CD14-positive monocyte (primary cell): ENCODE results near the gene CDKL5. TPM values are rescaled to one million over a fixed set of nuclear protein-coding genes. Genes with fewer than 3 reads are reported as not detected.

Experiments used
- DNase-seq, 3 donors: peaks; one replicate each; pipeline ENCODE4 v3.0.0-alpha.2; 2011 to 2022
- H2AFZ ChIP-seq: 2 replicates; pipeline ENCODE4 v1.6.0; 2012; ENCODE audit warnings: mild to moderate bottlenecking, low read depth, low read length, inconsistent platforms; ENCODE audit not compliant: insufficient read depth, poor library complexity, severe bottlenecking
- H3K27ac ChIP-seq, 2 donors: 1 replicate in 1 of 2; 2 replicates in 1 of 2; pipeline ENCODE4 v1.5.1; 2012 to 2013; ENCODE audit warnings: low read length in 2 of 2, control low read depth in 1 of 2, inconsistent platforms in 1 of 2, low read depth in 1 of 2, mild to moderate bottlenecking in 1 of 2
- H3K27me3 ChIP-seq, 2 donors: one replicate each; pipeline versions ENCODE4 v1.6.0 to v1.6.1; 2011 to 2013; ENCODE audit warnings: low read length in 2 of 2; ENCODE audit not compliant: control insufficient read depth in 2 of 2, insufficient read depth in 2 of 2
- H3K36me3 ChIP-seq, 2 donors: replicated peaks in 1 of 2; 1 replicate in 1 of 2; 2 replicates in 1 of 2; pipeline versions ENCODE4 v1.5.1 to v1.6.1; 2012 to 2013; ENCODE audit warnings: low read length in 2 of 2, control low read depth in 1 of 2, inconsistent platforms in 1 of 2, mild to moderate bottlenecking in 1 of 2; ENCODE audit not compliant: insufficient read depth in 2 of 2, control insufficient read depth in 1 of 2
- H3K4me1 ChIP-seq, 2 donors: 1 replicate in 1 of 2; 2 replicates in 1 of 2; pipeline versions ENCODE4 v1.5.1 to v1.6.1; 2012 to 2013; ENCODE audit warnings: low read length in 2 of 2, control low read depth in 1 of 2, inconsistent platforms in 1 of 2, mild to moderate bottlenecking in 1 of 2, moderate library complexity in 1 of 2; ENCODE audit not compliant: insufficient read depth in 2 of 2, control insufficient read depth in 1 of 2
- H3K4me2 ChIP-seq: replicated peaks from 2 replicates; pipeline ENCODE3; 2012; ENCODE audit warnings: low read length, moderate library complexity, mild to moderate bottlenecking; ENCODE audit not compliant: poor library complexity, severe bottlenecking; ENCODE audit errors: extremely low read depth
- H3K4me3 ChIP-seq, 3 experiments: fragments of 200-600 bp in 1 of 3; sonication (generic) in 1 of 3; replicated peaks in 1 of 3; 1 replicate in 2 of 3; 2 replicates in 1 of 3; pipeline ENCODE4 v1.5.1; 2011 to 2013; ENCODE audit warnings: low read length in 3 of 3, mild to moderate bottlenecking in 3 of 3, control low read depth in 2 of 3, low read depth in 2 of 3, inconsistent platforms in 1 of 3, moderate library complexity in 1 of 3
- H3K79me2 ChIP-seq: 2 replicates; pipeline ENCODE4 v1.6.0; 2012; ENCODE audit warnings: mild to moderate bottlenecking, control low read depth, inconsistent platforms, low read length, moderate library complexity; ENCODE audit not compliant: insufficient read depth
- H3K9ac ChIP-seq: 2 replicates; pipeline ENCODE4 v1.6.0; 2017; ENCODE audit warnings: low read length, mild to moderate bottlenecking; ENCODE audit not compliant: insufficient read depth, poor library complexity, severe bottlenecking
- H3K9me3 ChIP-seq, 2 donors: replicated peaks in 1 of 2; 1 replicate in 1 of 2; 2 replicates in 1 of 2; pipeline versions ENCODE4 v1.5.1 to v1.6.1; 2012 to 2013; ENCODE audit warnings: low read length in 2 of 2, control low read depth in 1 of 2; ENCODE audit not compliant: control insufficient read depth in 1 of 2, insufficient read depth in 1 of 2
- H4K20me1 ChIP-seq: 2 replicates; pipeline ENCODE4 v1.6.0; 2012; ENCODE audit warnings: mild to moderate bottlenecking, low read length, control low read depth, moderate library complexity; ENCODE audit not compliant: insufficient read depth
- H3K27ac Mint-ChIP-seq, 7 donors: one replicate each; pipeline ENCODE4 v1.8.0; 2020; ENCODE audit warnings: mild to moderate bottlenecking in 7 of 7, mixed read lengths in 7 of 7, moderate library complexity in 6 of 7, inconsistent platforms in 2 of 7
- H3K27me3 Mint-ChIP-seq, 3 donors: one replicate each; pipeline ENCODE4 v1.8.0; 2021 to 2022; ENCODE audit warnings: low read depth in 3 of 3, mild to moderate bottlenecking in 3 of 3, mixed read lengths in 3 of 3, moderate library complexity in 3 of 3, inconsistent platforms in 1 of 3
- H3K36me3 Mint-ChIP-seq, 2 donors: one replicate each; pipeline ENCODE4 v1.8.0; 2020; ENCODE audit warnings: mixed read lengths in 2 of 2, inconsistent platforms in 1 of 2, mild to moderate bottlenecking in 1 of 2
- H3K4me1 Mint-ChIP-seq: one replicate; pipeline ENCODE4 v1.8.0; 2020; ENCODE audit warnings: mild to moderate bottlenecking, mixed read lengths
- H3K4me3 Mint-ChIP-seq, 2 donors: one replicate each; pipeline ENCODE4 v1.8.0; 2020; ENCODE audit warnings: mild to moderate bottlenecking in 2 of 2, mixed read lengths in 2 of 2, moderate library complexity in 1 of 2
- H3K9me3 Mint-ChIP-seq, 7 donors: one replicate each; pipeline ENCODE4 v1.8.0; 2020 to 2022; ENCODE audit warnings: mixed read lengths in 7 of 7, mild to moderate bottlenecking in 6 of 7, moderate library complexity in 6 of 7, inconsistent platforms in 2 of 7
- WGBS: methylation state at CpG from one replicate; pipeline ENCODE4 v1.1.5; 2013; ENCODE audit warnings: missing lambda C conversion rate; ENCODE audit not compliant: insufficient coverage; 5-methylcytosine and 5-hydroxymethylcytosine counted together
- intact Hi-C, 2 donors: fragments of 100-400 bp; cut with micrococcal nuclease; formaldehyde crosslinking; loops; one replicate each; pipeline versions ENCODE4 v1.15.0 to v1.15.1; 2023
- polyA plus RNA-seq, 3 donors: library from polyadenylated mRNA; depleted of rRNA in 1 of 3; unstranded in 2 of 3; stranded (reverse) in 1 of 3; fragments of 300-500 nt in 2 of 3; fragments of >200 nt in 1 of 3; fragmentation: Illumina TruSeq in 2 of 3; gene quantifications; 1 replicate in 2 of 3; 2 replicates in 1 of 3; pipeline ENCODE4 v1.2.3, GENCODE V29; 2012 to 2021
- TF ChIP-seq, protein P1 (sequence below): fragments of 200-600 bp; IDR thresholded peaks from one replicate; pipeline ENCODE4 v1.8.0; 2022; ENCODE audit warnings: antibody characterized with exemption, mild to moderate bottlenecking

Gene CDKL5
- polyA plus RNA-seq, 3 donors = 0.54 to 3.6 (median 1.4) TPM

DNA sequence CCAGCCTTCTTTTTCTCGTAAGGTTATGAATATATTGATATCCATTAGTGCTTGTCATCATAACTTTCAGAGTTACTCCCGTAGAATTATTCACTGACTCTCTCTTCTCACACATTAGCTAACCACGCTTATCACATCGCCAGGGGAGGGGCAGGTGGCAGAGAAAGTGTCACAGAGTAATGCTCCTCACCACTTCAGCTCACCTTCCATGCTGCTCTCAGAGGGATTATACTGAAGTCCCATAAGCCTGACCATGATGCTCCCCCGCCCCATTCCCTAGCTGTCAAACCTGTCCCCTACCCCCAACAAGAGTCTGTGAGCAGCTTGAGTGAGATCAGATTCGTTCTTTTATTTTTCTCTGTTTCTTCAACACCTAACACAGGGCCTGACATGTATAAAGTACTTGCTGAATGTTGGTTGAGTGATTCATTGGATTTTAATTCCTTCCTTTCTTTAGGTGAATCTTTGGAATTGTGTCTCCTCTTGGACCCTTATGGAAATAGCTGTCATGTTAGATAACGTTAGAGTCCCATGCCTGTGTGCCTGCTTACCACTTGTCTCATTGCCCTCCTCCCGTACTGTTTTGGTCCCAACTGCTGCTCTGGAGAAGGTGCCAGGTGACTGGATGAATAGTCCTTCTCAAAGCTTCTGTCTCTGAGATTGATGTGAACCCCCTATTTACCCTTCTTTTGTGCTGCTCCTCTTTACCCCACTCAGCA lies 191.4 kb downstream of the CDKL5 start:
- Histone ChIP-seq H4K20me1 (no peaks in the 10 kb centered on the region), H3K36me3 (peaks cover 2 to 8% of the 10 kb centered on the region in 2 donors), H3K79me2 (no peaks in the 10 kb centered on the region), H3K4me1 (peaks cover 12 to 16% of the 10 kb centered on the region in 2 donors), H3K9me3 (no peaks in the 10 kb centered on the region), H3K27ac (no peak overlapping the region), H3K4me3 (no peak overlapping the region), H2AFZ (no peak overlapping the region), H3K4me2 (no peak overlapping the region), H3K9ac (no peak overlapping the region), H3K27me3 (no peaks in the 10 kb centered on the region)
- H3K4me3 Mint-ChIP-seq = no peak overlapping the region
- H3K4me1 Mint-ChIP-seq = peaks cover 16% of the 10 kb centered on the region
- H3K27ac Mint-ChIP-seq = peak overlapping the region in 1 of 7 donors; percentile 12
- peaks cover 13 to 26% of the 10 kb centered on the region in 2 donors for H3K36me3 Mint-ChIP-seq
- intact Hi-C loops = no loop called here
- TF ChIP-seq, protein P1, sequence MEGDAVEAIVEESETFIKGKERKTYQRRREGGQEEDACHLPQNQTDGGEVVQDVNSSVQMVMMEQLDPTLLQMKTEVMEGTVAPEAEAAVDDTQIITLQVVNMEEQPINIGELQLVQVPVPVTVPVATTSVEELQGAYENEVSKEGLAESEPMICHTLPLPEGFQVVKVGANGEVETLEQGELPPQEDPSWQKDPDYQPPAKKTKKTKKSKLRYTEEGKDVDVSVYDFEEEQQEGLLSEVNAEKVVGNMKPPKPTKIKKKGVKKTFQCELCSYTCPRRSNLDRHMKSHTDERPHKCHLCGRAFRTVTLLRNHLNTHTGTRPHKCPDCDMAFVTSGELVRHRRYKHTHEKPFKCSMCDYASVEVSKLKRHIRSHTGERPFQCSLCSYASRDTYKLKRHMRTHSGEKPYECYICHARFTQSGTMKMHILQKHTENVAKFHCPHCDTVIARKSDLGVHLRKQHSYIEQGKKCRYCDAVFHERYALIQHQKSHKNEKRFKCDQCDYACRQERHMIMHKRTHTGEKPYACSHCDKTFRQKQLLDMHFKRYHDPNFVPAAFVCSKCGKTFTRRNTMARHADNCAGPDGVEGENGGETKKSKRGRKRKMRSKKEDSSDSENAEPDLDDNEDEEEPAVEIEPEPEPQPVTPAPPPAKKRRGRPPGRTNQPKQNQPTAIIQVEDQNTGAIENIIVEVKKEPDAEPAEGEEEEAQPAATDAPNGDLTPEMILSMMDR = no peak
- WGBS = 100% methylated on average over 1 of the region's 8 CpGs
- DNase-seq = no peak
- H3K27me3 Mint-ChIP-seq = peaks cover 0 to 4% (median 0%) of the 10 kb centered on the region in 3 donors
- H3K9me3 Mint-ChIP-seq = peaks cover 0 to 1% (median 0%) of the 10 kb centered on the region in 7 donors

DNA sequence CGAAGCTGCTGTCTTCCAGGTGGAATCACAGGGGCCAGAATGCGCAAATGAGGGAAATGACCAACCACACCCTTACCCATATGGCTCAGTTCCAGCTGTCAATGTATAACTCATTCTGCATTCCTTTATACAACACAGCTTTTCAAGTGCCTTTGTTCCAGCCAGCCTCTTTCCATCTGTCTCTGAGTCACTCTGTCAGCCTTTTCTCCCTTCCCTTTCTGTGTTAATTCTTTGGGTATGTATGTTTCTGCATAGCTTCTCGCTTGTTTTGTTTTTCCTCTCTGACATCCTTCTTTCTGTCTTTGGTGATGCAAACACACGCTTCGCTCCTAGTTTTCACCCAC lies 192.0 kb downstream of the CDKL5 start:
- intact Hi-C loops = no loop called here
- peak; percentile 1 to 3 (median 3) for DNase-seq
- peaks cover 2 to 8% of the 10 kb centered on the region in 2 donors for H3K36me3 ChIP-seq
- H3K4me3 ChIP-seq = peak overlapping the region in 1 of 3 experiments; percentile 28
- H3K9ac ChIP-seq = no peak overlapping the region
- Mint-ChIP-seq H3K27ac (peak overlapping the region in 2 of 7 donors; percentile 12 to 32), H3K4me1 (peaks cover 16% of the 10 kb centered on the region), H3K36me3 (peaks cover 13 to 26% of the 10 kb centered on the region in 2 donors), H3K9me3 (peaks cover 0 to 1% (median 0%) of the 10 kb centered on the region in 7 donors), H3K4me3 (peak overlapping the region in 1 of 2 donors; percentile 65), H3K27me3 (peaks cover 0 to 4% (median 0%) of the 10 kb centered on the region in 3 donors)
- peaks cover 12 to 16% of the 10 kb centered on the region in 2 donors for H3K4me1 ChIP-seq
- H3K79me2 ChIP-seq = no peaks in the 10 kb centered on the region
- peak overlapping the region in 1 of 2 donors; percentile 14 for H3K27ac ChIP-seq
- H3K4me2 ChIP-seq = peak overlapping the region; percentile 14
- 0% methylated on average over 1 of the region's 5 CpGs for WGBS
- no peak overlapping the region for H2AFZ ChIP-seq
- H3K9me3 ChIP-seq = no peaks in the 10 kb centered on the region
- TF ChIP-seq, protein P1 = no peak
- H4K20me1 ChIP-seq = no peaks in the 10 kb centered on the region
- H3K27me3 ChIP-seq = no peaks in the 10 kb centered on the region
